ENCODE measurements around the gene ANKRD34A.

- TF ChIP-seq POLR2A (IDR thresholded peaks at IDR 0.05) (no peak), CTCF (IDR thresholded peaks at IDR 0.05) (no peak), EP300 (IDR thresholded peaks at IDR 0.05) (no peak)
Observed at GRCh38 chr1:145987926-145988325, 23.6 kb upstream of the ANKRD34A start.

Data from ovary (tissue), 3 donors.